A549 (cell line): ENCODE data around the gene CRIP2. TPM values are rescaled to one million over a fixed set of nuclear protein-coding genes. Genes with fewer than 3 reads are reported as not detected.

Experiments used
- ATAC-seq, 2 experiments: fragments of 200-7000 bp in 1 of 2; fragments of >200 bp in 1 of 2; cut with Nextera tagmentation in 1 of 2; cut with Tn5 transposase in 1 of 2; 3 replicates each; pipeline versions ENCODE4 v1.8.0 to v1.9.1; 2018 to 2020; ENCODE audit warnings: mild to moderate bottlenecking in 1 of 2, moderate library complexity in 1 of 2
- CTCF ChIA-PET: fragments of 300-600 bp; sonication (Branson Sonifier 250); formaldehyde crosslinking; extraction: SDS; loops from one replicate; lab custom pipeline; 2021; ENCODE audit warnings: antibody characterized with exemption, inconsistent platforms; lab: Yijun Ruan, JAX
- POLR2A ChIA-PET: fragments of 350-600 bp; formaldehyde crosslinking; extraction: SDS; loops from one replicate; lab custom pipeline; 2021; ENCODE audit warnings: antibody characterized with exemption, inconsistent platforms; lab: Yijun Ruan, JAX
- DNase-seq, 2 experiments: peaks; one replicate each; pipeline versions ENCODE4 v3.0.0 to v3.0.0-alpha.2; 2011 to 2016; ENCODE audit warnings: low read depth in 1 of 2, low spot score in 1 of 2
- FAIRE-seq: peaks from 2 replicates; lab custom pipeline; 2011; peaks lifted over from hg19 to GRCh38; lab: Jason Lieb, UNC
- H3K27ac ChIP-seq, 2 experiments: fragments of >200 bp; sonication (Bioruptor Twin); formaldehyde crosslinking; 3 replicates each; pipeline ENCODE4 v1.5.1; 2016 to 2017
- H3K4me1 ChIP-seq: fragments of >200 bp; sonication (Bioruptor Twin); formaldehyde crosslinking; 3 replicates; pipeline ENCODE4 v1.6.1; 2016
- H3K4me2 ChIP-seq: fragments of >200 bp; sonication (Bioruptor Twin); formaldehyde crosslinking; 3 replicates; pipeline ENCODE4 v1.6.1; 2016
- H3K4me3 ChIP-seq: fragments of >200 bp; sonication (Bioruptor Twin); formaldehyde crosslinking; 3 replicates; pipeline ENCODE4 v1.5.1; 2016
- H3K9me3 ChIP-seq: fragments of >200 bp; sonication (Bioruptor Twin); formaldehyde crosslinking; 3 replicates; pipeline ENCODE4 v1.6.1; 2016
- BCL3 ChIP-seq: fragments of >200 bp; sonication (Bioruptor Twin); formaldehyde crosslinking; IDR thresholded peaks from 3 replicates; pipeline ENCODE4 v1.6.1; 2016
- CBX2 ChIP-seq: fragments of 200-600 bp; sonication (generic); IDR thresholded peaks from 2 replicates; pipeline ENCODE4 v1.6.1; 2016; ENCODE audit warnings: low read depth, mild to moderate bottlenecking, borderline replicate concordance
- CBX8 ChIP-seq: fragments of 200-600 bp; sonication (generic); IDR thresholded peaks from 2 replicates; pipeline ENCODE4 v1.6.1; 2016
- CEBPB ChIP-seq, 2 experiments: fragments of >200 bp in 1 of 2; sonication (Bioruptor Twin) in 1 of 2; formaldehyde crosslinking in 1 of 2; IDR thresholded peaks; 2 replicates each; pipeline ENCODE4 v1.6.1; 2012 to 2016
- CTCF ChIP-seq: fragments of >200 bp; sonication (Bioruptor Twin); formaldehyde crosslinking; IDR thresholded peaks from 3 replicates; pipeline ENCODE4 v1.5.1; 2016
- ELK1 ChIP-seq: fragments of 150-350 bp; IDR thresholded peaks from 2 replicates; pipeline ENCODE4 v1.6.1; 2014; ENCODE audit warnings: low read depth, mild to moderate bottlenecking, low read length
- GATA3 ChIP-seq: IDR thresholded peaks from 2 replicates; pipeline ENCODE4 v1.6.1; 2012; ENCODE audit warnings: borderline replicate concordance
- HEYL ChIP-seq: fragments of 250-450 bp; sonication (Bioruptor Pico); IDR thresholded peaks from 2 replicates; pipeline ENCODE4 v1.8.0; 2021; ENCODE audit warnings: mild to moderate bottlenecking, moderate library complexity
- HOXB5 ChIP-seq: fragments of 250-450 bp; sonication (Bioruptor Pico); IDR thresholded peaks from 2 replicates; pipeline ENCODE4 v1.5.0; 2020; ENCODE audit warnings: mild to moderate bottlenecking, moderate library complexity
- KDM5A ChIP-seq: fragments of 200-600 bp; sonication (generic); IDR thresholded peaks from 2 replicates; pipeline ENCODE4 v1.6.1; 2016; ENCODE audit warnings: antibody characterized with exemption, mild to moderate bottlenecking
- MAFK ChIP-seq: fragments of 450-650 bp; IDR thresholded peaks from 2 replicates; pipeline ENCODE4 v1.6.1; 2014; ENCODE audit not compliant: partially characterized antibody
- MYC ChIP-seq: IDR thresholded peaks from 2 replicates; pipeline ENCODE4 v1.6.1; 2012; ENCODE audit warnings: mild to moderate bottlenecking, inconsistent platforms, low read length, improper control_type of control experiment, borderline replicate concordance
- POLR2A ChIP-seq: IDR thresholded peaks from 2 replicates; pipeline ENCODE4 v1.6.1; 2012; ENCODE audit warnings: mild to moderate bottlenecking, low read length
- POLR2AphosphoS2 ChIP-seq: conservative IDR thresholded peaks from 2 replicates; pipeline ENCODE4 v1.6.1; 2012; ENCODE audit warnings: low read length, improper control_type of control experiment, inconsistent platforms
- RCOR1 ChIP-seq: fragments of 150-350 bp; IDR thresholded peaks from 2 replicates; pipeline ENCODE4 v1.6.1; 2014; ENCODE audit warnings: antibody characterized with exemption, low read length, low read depth
- RFX5 ChIP-seq: fragments of 450-650 bp; IDR thresholded peaks from 2 replicates; pipeline ENCODE4 v1.7.1; 2014; ENCODE audit warnings: antibody characterized with exemption, mild to moderate bottlenecking, moderate library complexity
- TFCP2L1 ChIP-seq: fragments of 250-450 bp; sonication (Bioruptor Pico); IDR thresholded peaks from 2 replicates; pipeline ENCODE4 v1.5.0; 2021; ENCODE audit warnings: mild to moderate bottlenecking
- TP53 ChIP-seq: fragments of 250-450 bp; sonication (Bioruptor Pico); IDR thresholded peaks from 2 replicates; pipeline ENCODE4 v1.5.0; 2021; ENCODE audit warnings: mild to moderate bottlenecking, moderate library complexity
- USF2 ChIP-seq: fragments of 450-650 bp; IDR thresholded peaks from 2 replicates; pipeline ENCODE4 v1.6.1; 2014; ENCODE audit warnings: antibody characterized with exemption
- ZC3H11A ChIP-seq: fragments of 450-650 bp; IDR thresholded peaks from 2 replicates; pipeline ENCODE4 v1.6.1; 2014; ENCODE audit warnings: antibody characterized with exemption, mild to moderate bottlenecking
- ZSCAN20 ChIP-seq: fragments of 250-450 bp; sonication (Bioruptor Pico); IDR thresholded peaks from 2 replicates; pipeline ENCODE4 v1.8.0; 2022; ENCODE audit warnings: mild to moderate bottlenecking, moderate library complexity
- WGBS: methylation state at CpG from one replicate; pipeline ENCODE4 v1.1.6; 2017; ENCODE audit errors: missing lambda C conversion rate; 5-methylcytosine and 5-hydroxymethylcytosine counted together
- polyA plus RNA-seq, 4 experiments: library from polyadenylated mRNA; depleted of rRNA in 3 of 4; stranded (reverse); fragments of >200 nt; fragmentation: RNase III in 1 of 4; extraction: RNeasy Plus Mini Kit Qiagen cat#74134 plus additional on column Dnase treatment in 1 of 4; gene quantifications; 2 replicates in 3 of 4; 3 replicates in 1 of 4; pipeline ENCODE4 v1.2.3, GENCODE V29; 2011 to 2017

Gene CRIP2
- polyA plus RNA-seq, 2 of the 4 experiments (the other 2 are of a cell fraction): 41.0 to 67.3 TPM

- POLR2A ChIA-PET: no interaction called here
- Histone ChIP-seq H3K4me1 (peaks cover 14% of the 10 kb centered on the region), H3K27ac (no peak overlapping the region), H3K9me3 (no peaks in the 10 kb centered on the region), H3K4me3 (no peak overlapping the region), H3K4me2 (no peak overlapping the region)
- TF ChIP-seq HEYL (CRISPR knock-in tag) (no peak), CBX8 (no peak), ZSCAN20 (CRISPR knock-in tag) (no peak), POLR2AphosphoS2 (no peak), MAFK (no peak), RCOR1 (no peak), CEBPB (IDR thresholded peaks at IDR 0.05) (no peak), ZC3H11A (no peak), BCL3 (no peak)
- CTCF ChIA-PET: interaction anchor here (0.7 to 3.2 kb wide), 3 partner anchors 8 to 34 kb away, joined by 4 to 29 read pairs (median 4); no protein-coding TSS in a partner anchor
- peak in 1 of 2 experiments; percentile 3 for DNase-seq
- FAIRE-seq: no peak
- WGBS: 73% methylated on average over 2 of the region's 16 CpGs
- ATAC-seq: no peak
Observed at GRCh38 chr14:105493921-105494605, 19.4 kb downstream of the CRIP2 start.

- H3K9me3 ChIP-seq: no peaks in the 10 kb centered on the region
- CTCF ChIA-PET: interaction anchor here (0.9 to 4.4 kb wide), 3 partner anchors 13 to 34 kb away, joined by 3 to 29 read pairs (median 15); no protein-coding TSS in a partner anchor
- 96% methylated on average over 6 of the region's 6 CpGs for WGBS
Observed at GRCh38 chr14:105494606-105494929, 19.9 kb downstream of the CRIP2 start.

More at GRCh38 chr14:105494606-105494929, 19.9 kb downstream of the CRIP2 start:
- TF ChIP-seq GATA3 (no peak), TFCP2L1 (CRISPR knock-in tag) (no peak), MYC (no peak), TP53 (no peak), RCOR1 (no peak), ZC3H11A (no peak), ELK1 (no peak), CTCF (no peak), KDM5A (no peak), RFX5 (no peak), POLR2A (no peak), CBX2 (no peak), HOXB5 (no peak), USF2 (no peak)
- no peak overlapping the region for H3K4me3 ChIP-seq
- ATAC-seq (no peak), FAIRE-seq (no peak), DNase-seq (no peak)
- peaks cover 10% of the 10 kb centered on the region; the same call in 1 of the 3 replicates for H3K4me1 ChIP-seq
- no peak overlapping the region for H3K4me2 ChIP-seq
- POLR2A ChIA-PET: no interaction called here
- H3K27ac ChIP-seq: no peak overlapping the region
